ENCODE data around the gene SPECC1L.
"Not testable (repeated sequence)": the region's sequence is repeated elsewhere in the genome, so short reads cannot be mapped to it uniquely, and the experiment has no call there.

- not testable (repeated sequence) for TF ChIP-seq CTCF, POLR2A (IDR thresholded peaks at IDR 0.05)
These were observed 14.5 kb upstream of the SPECC1L start for GRCh38 chr22:24256136-24256535.
